AG09319 (cell line): ENCODE measurements around the gene ANKRD11.

Experiments used
- DNase-seq: peaks from one replicate; pipeline ENCODE4 v3.0.0-alpha.2; 2010; ENCODE audit warnings: low read depth; ENCODE audit errors: extremely low read depth
- TF ChIP-seq, protein P1 (sequence below): IDR thresholded peaks from 2 replicates; pipeline ENCODE4 v1.5.1; 2011; ENCODE audit warnings: low read depth, mild to moderate bottlenecking, inconsistent platforms, low read length, moderate library complexity

Gene ANKRD11

DNA sequence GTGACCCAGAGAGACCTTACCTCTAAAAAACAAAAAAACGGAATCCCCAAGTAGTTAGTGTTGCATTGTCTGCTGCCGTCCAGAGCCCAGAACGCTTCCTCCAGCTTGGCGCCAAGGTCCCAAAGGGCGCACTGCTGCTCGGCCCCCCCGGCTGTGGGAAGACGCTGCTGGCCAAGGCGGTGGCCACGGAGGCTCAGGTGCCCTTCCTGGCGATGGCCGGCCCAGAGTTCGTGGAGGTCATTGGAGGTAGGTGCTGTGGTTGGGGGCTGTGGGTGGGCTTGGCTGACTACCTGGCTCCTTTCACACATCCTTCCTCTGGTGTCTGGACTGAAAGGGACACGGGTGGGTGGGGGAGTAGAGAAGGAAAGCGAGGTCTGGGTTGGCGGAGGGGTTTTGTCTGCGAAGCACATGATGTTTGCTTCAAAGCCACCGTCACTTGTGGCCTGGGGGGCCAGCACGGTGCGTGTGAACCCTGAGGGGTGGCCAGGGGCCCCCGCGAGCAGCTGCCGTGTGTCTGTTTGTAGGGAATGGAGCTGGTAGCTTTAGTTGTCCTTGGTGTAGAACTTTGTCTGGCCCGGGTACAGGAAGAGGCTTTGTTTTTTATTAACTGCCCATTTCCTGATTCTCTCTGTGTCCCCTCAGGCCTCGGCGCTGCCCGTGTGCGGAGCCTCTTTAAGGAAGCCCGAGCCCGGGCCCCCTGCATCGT is 41.6 kb upstream of the ANKRD11 start:
- no peak for DNase-seq
- TF ChIP-seq, protein P1, sequence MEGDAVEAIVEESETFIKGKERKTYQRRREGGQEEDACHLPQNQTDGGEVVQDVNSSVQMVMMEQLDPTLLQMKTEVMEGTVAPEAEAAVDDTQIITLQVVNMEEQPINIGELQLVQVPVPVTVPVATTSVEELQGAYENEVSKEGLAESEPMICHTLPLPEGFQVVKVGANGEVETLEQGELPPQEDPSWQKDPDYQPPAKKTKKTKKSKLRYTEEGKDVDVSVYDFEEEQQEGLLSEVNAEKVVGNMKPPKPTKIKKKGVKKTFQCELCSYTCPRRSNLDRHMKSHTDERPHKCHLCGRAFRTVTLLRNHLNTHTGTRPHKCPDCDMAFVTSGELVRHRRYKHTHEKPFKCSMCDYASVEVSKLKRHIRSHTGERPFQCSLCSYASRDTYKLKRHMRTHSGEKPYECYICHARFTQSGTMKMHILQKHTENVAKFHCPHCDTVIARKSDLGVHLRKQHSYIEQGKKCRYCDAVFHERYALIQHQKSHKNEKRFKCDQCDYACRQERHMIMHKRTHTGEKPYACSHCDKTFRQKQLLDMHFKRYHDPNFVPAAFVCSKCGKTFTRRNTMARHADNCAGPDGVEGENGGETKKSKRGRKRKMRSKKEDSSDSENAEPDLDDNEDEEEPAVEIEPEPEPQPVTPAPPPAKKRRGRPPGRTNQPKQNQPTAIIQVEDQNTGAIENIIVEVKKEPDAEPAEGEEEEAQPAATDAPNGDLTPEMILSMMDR, result no peak

DNA sequence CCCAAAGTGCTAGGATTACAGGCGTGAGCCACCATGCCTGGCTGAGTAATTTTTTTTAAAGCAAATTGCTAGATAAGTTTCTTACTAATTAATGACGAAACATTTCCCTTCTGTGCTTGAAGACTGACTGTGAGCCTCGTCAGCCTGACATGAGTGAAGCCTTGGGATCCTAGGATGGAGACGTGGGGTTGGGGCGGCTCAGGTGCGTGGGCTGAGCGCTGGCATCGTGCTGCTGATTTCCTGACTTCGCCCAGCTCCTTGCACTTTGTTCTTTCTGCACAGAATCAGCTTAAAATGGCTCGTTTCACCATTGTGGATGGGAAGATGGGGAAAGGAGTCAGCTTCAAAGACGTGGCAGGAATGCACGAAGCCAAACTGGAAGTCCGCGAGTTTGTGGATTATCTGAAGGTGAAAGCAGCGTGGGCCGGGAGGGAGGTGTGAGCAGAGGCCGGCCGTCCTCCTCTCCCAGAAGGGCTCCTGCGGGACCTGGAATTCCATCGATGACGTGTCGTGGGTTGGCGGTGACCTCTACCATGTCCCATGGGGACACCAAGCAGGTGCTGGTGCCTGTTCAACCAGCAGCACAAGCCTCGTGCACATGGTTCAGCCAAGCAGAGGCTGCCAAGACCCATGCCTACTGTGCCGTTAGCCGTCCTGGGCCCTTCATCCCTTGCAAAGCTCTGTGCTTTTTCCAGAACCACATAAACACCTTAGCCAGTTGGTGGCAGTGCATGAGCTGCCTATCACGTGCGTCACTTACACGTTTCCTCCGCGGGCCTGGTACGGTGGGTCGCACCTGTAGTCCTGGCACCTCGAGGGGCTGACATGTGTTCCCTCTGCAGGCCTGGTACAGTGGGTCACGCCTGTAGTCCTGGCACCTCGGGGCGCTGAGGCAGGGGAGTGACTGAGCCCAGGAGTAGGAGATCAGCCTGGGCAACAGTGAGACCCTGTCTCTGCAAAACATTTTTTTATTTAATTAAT is 40.3 kb upstream of the ANKRD11 start:
- TF ChIP-seq, protein P1, result no peak
- DNase-seq, result no peak

DNA sequence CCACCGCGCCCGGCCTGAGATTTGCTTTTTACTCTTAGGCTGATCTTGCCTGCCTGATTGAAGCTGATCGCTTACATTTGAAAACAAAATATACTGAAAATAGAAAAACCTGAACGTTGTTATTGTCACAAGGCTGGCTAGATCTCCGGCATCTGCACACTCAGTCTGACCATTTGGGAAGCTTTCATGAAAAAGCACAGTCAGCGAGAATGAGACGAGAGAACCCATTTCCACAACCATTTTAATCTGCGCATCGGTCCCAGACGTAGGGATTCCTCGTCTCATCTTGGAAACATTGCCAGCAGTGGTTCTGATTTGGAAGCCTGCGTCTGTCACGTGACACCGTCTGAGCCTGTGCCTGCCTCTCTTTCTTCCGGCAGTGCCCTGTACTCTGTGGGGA is 38.7 kb upstream of the ANKRD11 start:
- DNase-seq, result no peak
- TF ChIP-seq, protein P1, result no peak

- TF ChIP-seq, protein P1, result no peak
- DNase-seq, result no peak
These were observed 35.0 kb upstream of the ANKRD11 start for GRCh38 chr16:89525146-89525913.

GRCh38 chr16:89523680-89524344 is 33.5 kb upstream of the ANKRD11 start:
- no peak for DNase-seq
- TF ChIP-seq, protein P1, result no peak

- TF ChIP-seq, protein P1, result no peak
- no peak for DNase-seq
These were observed 31.9 kb upstream of the ANKRD11 start for GRCh38 chr16:89522287-89522686.
